ENCODE measurements around the gene CCDC68. TPM values are rescaled to one million over a fixed set of nuclear protein-coding genes. Genes with fewer than 3 reads are reported as not detected.
A peak's percentile ranks its signal among the peaks of the same experiment; 100 is the strongest.

The CCDC68 gene
- total RNA-seq, 1 donor from 2014 or later: 20.8 TPM

DNA sequence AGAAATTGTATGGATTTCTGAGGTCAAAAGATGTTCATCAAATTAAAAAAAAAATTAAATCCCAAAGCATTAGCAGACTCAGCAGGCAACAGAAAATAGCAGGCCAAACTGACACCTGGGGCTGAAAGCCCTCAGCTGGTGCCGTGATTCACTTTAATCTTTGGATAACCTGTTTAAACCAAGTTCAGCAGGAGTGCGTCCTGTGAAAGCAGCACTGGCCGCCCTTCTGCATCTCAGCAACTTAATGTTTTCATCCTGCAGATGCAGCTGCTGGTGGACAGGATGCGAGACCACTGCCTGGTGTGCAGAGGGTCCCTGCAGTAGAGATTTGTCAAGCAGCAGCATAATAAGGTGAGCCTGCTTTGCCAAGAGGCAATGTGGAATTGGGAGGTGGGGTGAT is 41.2 kb downstream of the CCDC68 start:
- ATAC-seq (no peak), DNase-seq (no peak)
- H3K4me3 ChIP-seq: no peak overlapping the region
- intact Hi-C loops (cut with DNase I): no loop called here
- H3K4me1 ChIP-seq: no peaks in the 10 kb centered on the region
- TF ChIP-seq, protein P1, sequence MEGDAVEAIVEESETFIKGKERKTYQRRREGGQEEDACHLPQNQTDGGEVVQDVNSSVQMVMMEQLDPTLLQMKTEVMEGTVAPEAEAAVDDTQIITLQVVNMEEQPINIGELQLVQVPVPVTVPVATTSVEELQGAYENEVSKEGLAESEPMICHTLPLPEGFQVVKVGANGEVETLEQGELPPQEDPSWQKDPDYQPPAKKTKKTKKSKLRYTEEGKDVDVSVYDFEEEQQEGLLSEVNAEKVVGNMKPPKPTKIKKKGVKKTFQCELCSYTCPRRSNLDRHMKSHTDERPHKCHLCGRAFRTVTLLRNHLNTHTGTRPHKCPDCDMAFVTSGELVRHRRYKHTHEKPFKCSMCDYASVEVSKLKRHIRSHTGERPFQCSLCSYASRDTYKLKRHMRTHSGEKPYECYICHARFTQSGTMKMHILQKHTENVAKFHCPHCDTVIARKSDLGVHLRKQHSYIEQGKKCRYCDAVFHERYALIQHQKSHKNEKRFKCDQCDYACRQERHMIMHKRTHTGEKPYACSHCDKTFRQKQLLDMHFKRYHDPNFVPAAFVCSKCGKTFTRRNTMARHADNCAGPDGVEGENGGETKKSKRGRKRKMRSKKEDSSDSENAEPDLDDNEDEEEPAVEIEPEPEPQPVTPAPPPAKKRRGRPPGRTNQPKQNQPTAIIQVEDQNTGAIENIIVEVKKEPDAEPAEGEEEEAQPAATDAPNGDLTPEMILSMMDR (IDR thresholded peaks at IDR 0.05): no peak
- H3K27ac ChIP-seq: no peak overlapping the region
- H3K9me3 ChIP-seq: no peaks in the 10 kb centered on the region
- H3K27me3 ChIP-seq: no peaks in the 10 kb centered on the region
- no peaks in the 10 kb centered on the region for H3K36me3 ChIP-seq

DNA sequence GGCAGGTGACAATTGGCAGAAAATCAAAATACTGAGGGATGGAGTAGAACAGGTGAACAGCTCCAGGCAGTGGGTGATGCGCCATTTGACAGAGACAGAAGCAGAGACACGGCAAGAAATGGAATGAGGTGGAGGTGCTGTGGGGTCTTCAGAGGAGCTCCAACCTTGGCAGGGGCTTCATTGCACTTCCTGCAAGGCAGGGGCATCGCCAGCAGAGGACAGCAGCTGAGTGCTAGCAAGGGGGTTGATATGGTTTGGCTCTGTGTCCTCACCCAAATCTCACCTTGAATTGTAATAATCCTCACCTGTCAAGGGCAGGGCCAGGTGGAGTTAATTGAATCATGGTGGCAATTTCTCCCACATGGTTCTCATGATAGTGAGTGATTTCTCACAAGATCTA is 42.8 kb downstream of the CCDC68 start:
- no peak for ATAC-seq
- Histone ChIP-seq H3K4me3 (no peak overlapping the region), H3K4me1 (no peaks in the 10 kb centered on the region), H3K36me3 (no peaks in the 10 kb centered on the region), H3K9me3 (no peaks in the 10 kb centered on the region), H3K27ac (no peak overlapping the region), H3K27me3 (no peaks in the 10 kb centered on the region)
- intact Hi-C loops (cut with DNase I): no loop called here
- no peak for DNase-seq
- TF ChIP-seq, protein P1 (IDR thresholded peaks at IDR 0.05): no peak

DNA sequence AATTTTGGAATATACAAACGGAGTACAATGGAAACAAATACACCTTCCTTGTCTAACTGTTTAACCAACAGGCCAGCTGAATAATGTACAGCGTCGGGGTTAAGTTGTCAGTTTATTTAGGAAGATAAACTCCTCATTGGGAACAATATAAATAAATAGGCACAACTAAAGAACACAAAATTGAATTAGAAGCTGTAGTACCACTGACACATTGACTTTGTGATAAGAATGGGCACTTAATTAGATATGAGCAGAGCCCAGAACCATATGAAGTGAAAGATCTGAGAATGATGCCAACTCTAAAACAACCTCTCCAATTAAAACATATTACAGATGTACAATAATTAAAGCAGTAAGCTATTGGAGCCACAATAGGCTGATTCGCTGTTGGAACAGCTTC is 44.4 kb downstream of the CCDC68 start:
- no peak for DNase-seq
- H3K27ac ChIP-seq: no peak overlapping the region
- H3K36me3 ChIP-seq: no peaks in the 10 kb centered on the region
- H3K4me1 ChIP-seq: no peaks in the 10 kb centered on the region
- H3K27me3 ChIP-seq: no peaks in the 10 kb centered on the region
- no peaks in the 10 kb centered on the region for H3K9me3 ChIP-seq
- H3K4me3 ChIP-seq: no peak overlapping the region
- TF ChIP-seq, protein P1 (IDR thresholded peaks at IDR 0.05): no peak
- intact Hi-C loops (cut with DNase I): no loop called here
- ATAC-seq: no peak

DNA sequence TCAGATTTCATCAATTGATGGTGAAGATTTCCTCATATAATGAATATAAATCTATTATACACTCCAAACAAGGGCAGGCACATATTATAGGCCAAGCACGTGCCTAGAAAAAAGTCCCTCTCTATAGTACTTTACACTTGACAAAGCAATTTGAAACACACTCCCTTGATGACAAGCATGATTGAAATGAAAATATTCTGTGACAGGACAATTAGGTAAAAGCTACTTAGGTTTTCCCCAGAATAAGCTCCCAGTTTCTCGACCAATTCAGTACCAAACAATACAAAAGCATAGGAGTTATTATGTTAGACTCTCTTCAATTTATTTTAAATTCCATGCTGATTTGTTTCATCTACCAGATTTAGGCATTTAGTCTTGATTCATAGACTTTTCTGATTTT is 47.7 kb downstream of the CCDC68 start:
- H3K27ac ChIP-seq: no peak overlapping the region
- H3K36me3 ChIP-seq: no peaks in the 10 kb centered on the region
- intact Hi-C loops (cut with DNase I): no loop called here
- no peak overlapping the region for H3K4me3 ChIP-seq
- DNase-seq (no peak), ATAC-seq (no peak)
- TF ChIP-seq, protein P1 (IDR thresholded peaks at IDR 0.05): no peak
- no peaks in the 10 kb centered on the region for H3K4me1 ChIP-seq
- no peaks in the 10 kb centered on the region for H3K27me3 ChIP-seq
- no peaks in the 10 kb centered on the region for H3K9me3 ChIP-seq

DNA sequence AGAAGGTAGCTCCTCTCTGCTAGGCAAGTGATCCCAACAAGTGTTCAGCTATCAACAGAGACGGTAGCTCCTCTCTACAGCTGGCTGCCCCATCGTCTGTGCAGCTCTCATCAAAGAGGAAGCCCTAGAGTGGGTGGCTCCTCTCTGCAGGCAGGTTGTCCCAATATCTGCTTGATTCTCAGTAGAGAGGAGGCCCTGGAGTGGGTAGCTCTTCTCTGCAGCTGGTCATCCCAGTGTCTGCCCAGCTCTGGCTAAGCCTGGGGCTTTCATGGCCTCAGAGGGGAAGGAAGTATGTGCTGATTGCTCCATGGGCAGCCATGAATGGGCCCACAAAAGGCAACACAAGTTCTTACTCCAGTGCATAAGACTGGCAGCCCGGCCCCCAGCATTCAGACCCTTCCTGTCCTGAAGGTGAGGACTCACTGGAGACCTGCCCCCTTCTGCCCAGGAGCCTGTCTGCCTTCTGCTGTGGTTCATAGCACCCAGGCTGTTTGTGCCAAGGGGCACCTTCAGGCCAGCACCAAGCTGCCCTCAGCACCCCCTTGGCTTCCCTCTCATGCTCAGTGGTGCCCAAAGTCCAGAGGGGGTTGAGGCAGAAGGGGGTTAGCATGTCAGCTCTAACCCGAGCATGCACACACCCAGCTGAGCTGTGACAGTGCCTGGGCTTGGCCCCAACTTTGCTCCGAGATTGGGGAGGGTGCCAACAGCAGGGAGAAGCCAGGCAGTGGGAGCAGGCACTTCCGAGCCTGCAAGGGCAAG is 48.9 kb downstream of the CCDC68 start:
- H3K4me3 ChIP-seq: no peak overlapping the region
- intact Hi-C loops (cut with DNase I): no loop called here
- H3K9me3 ChIP-seq: no peaks in the 10 kb centered on the region
- no peaks in the 10 kb centered on the region for H3K36me3 ChIP-seq
- H3K27me3 ChIP-seq: no peaks in the 10 kb centered on the region
- H3K4me1 ChIP-seq: no peaks in the 10 kb centered on the region
- peak; percentile 29 for ATAC-seq
- DNase-seq: no peak
- TF ChIP-seq, protein P1 (IDR thresholded peaks at IDR 0.05): no peak
- H3K27ac ChIP-seq: no peak overlapping the region

DNA sequence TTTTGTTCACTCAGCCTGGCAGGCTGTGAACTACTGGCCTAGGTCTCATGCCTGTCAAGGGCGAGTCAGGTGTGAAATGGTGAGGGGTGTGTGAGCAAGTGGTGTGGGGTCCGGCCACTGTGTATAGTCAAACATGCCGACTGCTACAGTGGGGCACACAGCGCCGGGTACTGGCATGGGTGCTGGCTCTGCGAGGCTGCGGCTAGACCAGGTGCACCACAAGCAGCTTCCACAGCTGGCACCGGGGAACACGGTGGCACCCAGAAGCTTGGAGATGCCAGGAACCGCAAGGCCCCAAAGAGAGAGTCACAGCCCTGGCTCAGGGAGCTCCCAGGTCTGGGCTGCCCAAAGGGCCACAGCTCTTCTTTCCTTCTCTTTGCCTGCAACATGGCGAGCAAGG is 49.7 kb downstream of the CCDC68 start:
- Histone ChIP-seq H3K27me3 (no peaks in the 10 kb centered on the region), H3K4me3 (no peak overlapping the region), H3K27ac (no peak overlapping the region), H3K36me3 (no peaks in the 10 kb centered on the region), H3K9me3 (no peaks in the 10 kb centered on the region), H3K4me1 (no peaks in the 10 kb centered on the region)
- TF ChIP-seq, protein P1 (IDR thresholded peaks at IDR 0.05): no peak
- ATAC-seq: no peak
- intact Hi-C loops (cut with DNase I): no loop called here
- DNase-seq: no peak

All from upper lobe of right lung (tissue), 1 donor.